Measurements from ENCODE around the gene VPS45.

Gene VPS45

GRCh38 chr1:150150133-150151021 lies 82.8 kb downstream of the VPS45 start:
- Histone ChIP-seq H3K4me3 (ENCODE audit: low read depth, low read length) (peak overlapping the region; percentile 61), H3K9me3 (ENCODE audit: control insufficient read depth, insufficient read depth, low read depth, low read length) (no peaks in the 10 kb centered on the region), H3K27ac (ENCODE audit: extremely low read depth, low read depth, low read length) (peak overlapping the region; percentile 62; the same call in 1 of the 2 replicates), H3K36me3 (ENCODE audit: control insufficient read depth in 2 of 2, insufficient read depth in 1 of 2, low read length in 2 of 2) (peaks cover 0 to 31% of the 10 kb centered on the region in 2 experiments; a peak in 2 of 3 replicates), H3K4me1 (ENCODE audit: control insufficient read depth, insufficient read depth, low read length) (peaks cover 3% of the 10 kb centered on the region; the same call in 1 of the 2 replicates)
- ChIA-PET CTCF (interaction anchor here (0.9 to 3.3 kb wide), 3 partner anchors 11 to 15 kb away, joined by 3 to 18 read pairs (median 5); no protein-coding TSS in a partner anchor), POLR2A (interaction anchor here (0.5 to 1.3 kb wide), 5 partner anchors 8 to 232 kb away, joined by 3 to 4 read pairs (median 3); no protein-coding TSS in a partner anchor)
- TF ChIP-seq GLI4 (tag by site-specific recombination; IDR thresholded peaks at IDR 0.05), result no peak
- TF ChIP-seq ZNF146 (tag by site-specific recombination; IDR thresholded peaks at IDR 0.05), result no peak
- TF ChIP-seq, protein P1, sequence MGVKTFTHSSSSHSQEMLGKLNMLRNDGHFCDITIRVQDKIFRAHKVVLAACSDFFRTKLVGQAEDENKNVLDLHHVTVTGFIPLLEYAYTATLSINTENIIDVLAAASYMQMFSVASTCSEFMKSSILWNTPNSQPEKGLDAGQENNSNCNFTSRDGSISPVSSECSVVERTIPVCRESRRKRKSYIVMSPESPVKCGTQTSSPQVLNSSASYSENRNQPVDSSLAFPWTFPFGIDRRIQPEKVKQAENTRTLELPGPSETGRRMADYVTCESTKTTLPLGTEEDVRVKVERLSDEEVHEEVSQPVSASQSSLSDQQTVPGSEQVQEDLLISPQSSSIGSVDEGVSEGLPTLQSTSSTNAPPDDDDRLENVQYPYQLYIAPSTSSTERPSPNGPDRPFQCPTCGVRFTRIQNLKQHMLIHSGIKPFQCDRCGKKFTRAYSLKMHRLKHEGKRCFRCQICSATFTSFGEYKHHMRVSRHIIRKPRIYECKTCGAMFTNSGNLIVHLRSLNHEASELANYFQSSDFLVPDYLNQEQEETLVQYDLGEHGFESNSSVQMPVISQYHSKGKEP (tag by site-specific recombination; IDR thresholded peaks at IDR 0.05), result no peak
- TF ChIP-seq ZNF202 (tag by site-specific recombination; IDR thresholded peaks at IDR 0.05; ENCODE audit: borderline replicate concordance), result no peak
- no peak for TF ChIP-seq ZNF19 (tag by site-specific recombination; IDR thresholded peaks at IDR 0.05; ENCODE audit: low read depth)
- TF ChIP-seq ZBTB48 (tag by site-specific recombination; IDR thresholded peaks at IDR 0.05), result no peak
- no peak for TF ChIP-seq ZNF211 (tag by site-specific recombination; IDR thresholded peaks at IDR 0.05; ENCODE audit: low read depth)
- no peak for TF ChIP-seq PBX3 (CRISPR knock-in tag; IDR thresholded peaks at IDR 0.05)
- no peak for TF ChIP-seq ZNF354C (tag by site-specific recombination; IDR thresholded peaks at IDR 0.05; ENCODE audit: borderline replicate concordance, low read depth)
- no peak for TF ChIP-seq ZNF521 (tag by site-specific recombination; IDR thresholded peaks at IDR 0.05)
- TF ChIP-seq ZNF423 (tag by site-specific recombination; IDR thresholded peaks at IDR 0.05), result no peak
- TF ChIP-seq, protein P2, sequence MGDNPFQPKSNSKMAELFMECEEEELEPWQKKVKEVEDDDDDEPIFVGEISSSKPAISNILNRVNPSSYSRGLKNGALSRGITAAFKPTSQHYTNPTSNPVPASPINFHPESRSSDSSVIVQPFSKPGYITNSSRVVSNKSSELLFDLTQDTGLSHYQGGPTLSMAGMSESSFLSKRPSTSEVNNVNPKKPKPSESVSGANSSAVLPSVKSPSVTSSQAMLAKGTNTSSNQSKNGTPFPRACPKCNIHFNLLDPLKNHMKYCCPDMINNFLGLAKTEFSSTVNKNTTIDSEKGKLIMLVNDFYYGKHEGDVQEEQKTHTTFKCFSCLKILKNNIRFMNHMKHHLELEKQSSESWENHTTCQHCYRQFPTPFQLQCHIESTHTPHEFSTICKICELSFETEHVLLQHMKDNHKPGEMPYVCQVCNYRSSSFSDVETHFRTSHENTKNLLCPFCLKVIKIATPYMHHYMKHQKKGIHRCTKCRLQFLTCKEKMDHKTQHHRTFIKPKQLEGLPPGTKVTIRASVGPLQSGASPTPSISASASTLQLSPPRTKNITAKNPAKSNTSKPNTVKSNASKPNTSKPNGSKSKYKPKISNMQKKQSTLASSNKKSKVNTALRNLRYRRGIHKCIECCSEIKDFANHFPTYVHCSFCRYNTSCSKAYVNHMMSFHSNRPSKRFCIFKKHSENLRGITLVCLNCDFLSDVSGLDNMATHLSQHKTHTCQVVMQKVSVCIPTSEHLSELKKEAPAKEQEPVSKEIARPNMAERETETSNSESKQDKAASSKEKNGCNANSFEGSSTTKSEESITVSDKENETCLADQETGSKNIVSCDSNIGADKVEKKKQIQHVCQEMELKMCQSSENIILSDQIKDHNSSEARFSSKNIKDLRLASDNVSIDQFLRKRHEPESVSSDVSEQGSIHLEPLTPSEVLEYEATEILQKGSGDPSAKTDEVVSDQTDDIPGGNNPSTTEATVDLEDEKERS (tag by site-specific recombination; IDR thresholded peaks at IDR 0.05), result no peak
- peak; percentile 63; the same call in 1 of the 2 replicates for TF ChIP-seq FEZF1 (tag by site-specific recombination; IDR thresholded peaks at IDR 0.05)
- no peak for TF ChIP-seq ZNF660 (tag by site-specific recombination; IDR thresholded peaks at IDR 0.05)
- no peak for TF ChIP-seq YY1 (tag by site-specific recombination; IDR thresholded peaks at IDR 0.05)
- no peak for TF ChIP-seq ZNF670 (tag by site-specific recombination; IDR thresholded peaks at IDR 0.05; ENCODE audit: low read depth)
- TF ChIP-seq, protein P3, sequence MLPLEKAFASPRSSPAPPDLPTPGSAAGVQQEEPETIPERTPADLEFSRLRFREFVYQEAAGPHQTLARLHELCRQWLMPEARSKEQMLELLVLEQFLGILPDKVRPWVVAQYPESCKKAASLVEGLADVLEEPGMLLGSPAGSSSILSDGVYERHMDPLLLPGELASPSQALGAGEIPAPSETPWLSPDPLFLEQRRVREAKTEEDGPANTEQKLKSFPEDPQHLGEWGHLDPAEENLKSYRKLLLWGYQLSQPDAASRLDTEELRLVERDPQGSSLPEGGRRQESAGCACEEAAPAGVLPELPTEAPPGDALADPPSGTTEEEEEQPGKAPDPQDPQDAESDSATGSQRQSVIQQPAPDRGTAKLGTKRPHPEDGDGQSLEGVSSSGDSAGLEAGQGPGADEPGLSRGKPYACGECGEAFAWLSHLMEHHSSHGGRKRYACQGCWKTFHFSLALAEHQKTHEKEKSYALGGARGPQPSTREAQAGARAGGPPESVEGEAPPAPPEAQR (tag by site-specific recombination; IDR thresholded peaks at IDR 0.05), result no peak
- no peak for TF ChIP-seq ZNF585B (tag by site-specific recombination; IDR thresholded peaks at IDR 0.05)
- TF ChIP-seq ZNF335 (tag by site-specific recombination; conservative IDR thresholded peaks at IDR 0.05), result peak; percentile 72
- no peak for TF ChIP-seq ZNF658 (tag by site-specific recombination; IDR thresholded peaks at IDR 0.05)
- TF ChIP-seq, protein P4, sequence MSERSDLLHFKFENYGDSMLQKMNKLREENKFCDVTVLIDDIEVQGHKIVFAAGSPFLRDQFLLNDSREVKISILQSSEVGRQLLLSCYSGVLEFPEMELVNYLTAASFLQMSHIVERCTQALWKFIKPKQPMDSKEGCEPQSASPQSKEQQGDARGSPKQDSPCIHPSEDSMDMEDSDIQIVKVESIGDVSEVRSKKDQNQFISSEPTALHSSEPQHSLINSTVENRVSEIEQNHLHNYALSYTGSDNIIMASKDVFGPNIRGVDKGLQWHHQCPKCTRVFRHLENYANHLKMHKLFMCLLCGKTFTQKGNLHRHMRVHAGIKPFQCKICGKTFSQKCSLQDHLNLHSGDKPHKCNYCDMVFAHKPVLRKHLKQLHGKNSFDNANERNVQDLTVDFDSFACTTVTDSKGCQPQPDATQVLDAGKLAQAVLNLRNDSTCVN (tag by site-specific recombination; optimal IDR thresholded peaks at IDR 0.05), result peak; percentile 56
- TF ChIP-seq, protein P5, sequence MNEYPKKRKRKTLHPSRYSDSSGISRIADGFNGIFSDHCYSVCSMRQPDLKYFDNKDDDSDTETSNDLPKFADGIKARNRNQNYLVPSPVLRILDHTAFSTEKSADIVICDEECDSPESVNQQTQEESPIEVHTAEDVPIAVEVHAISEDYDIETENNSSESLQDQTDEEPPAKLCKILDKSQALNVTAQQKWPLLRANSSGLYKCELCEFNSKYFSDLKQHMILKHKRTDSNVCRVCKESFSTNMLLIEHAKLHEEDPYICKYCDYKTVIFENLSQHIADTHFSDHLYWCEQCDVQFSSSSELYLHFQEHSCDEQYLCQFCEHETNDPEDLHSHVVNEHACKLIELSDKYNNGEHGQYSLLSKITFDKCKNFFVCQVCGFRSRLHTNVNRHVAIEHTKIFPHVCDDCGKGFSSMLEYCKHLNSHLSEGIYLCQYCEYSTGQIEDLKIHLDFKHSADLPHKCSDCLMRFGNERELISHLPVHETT (tag by site-specific recombination; IDR thresholded peaks at IDR 0.05), result no peak
- TF ChIP-seq WT1 (tag by site-specific recombination; IDR thresholded peaks at IDR 0.05), result no peak
- no peak for TF ChIP-seq ZFP37 (tag by site-specific recombination; IDR thresholded peaks at IDR 0.05)
- TF ChIP-seq ZBTB21 (tag by site-specific recombination; IDR thresholded peaks at IDR 0.05), result no peak
- TF ChIP-seq ZNF48 (tag by site-specific recombination; IDR thresholded peaks at IDR 0.05), result no peak
